ENCODE data around the gene COPS6. TPM values are rescaled to one million over a fixed set of nuclear protein-coding genes. Genes with fewer than 3 reads are reported as not detected.

COPS6 gene
- total and polyA plus RNA-seq, 2 of the 4 experiments (the other 2 are of a cell fraction), result 185 to 325 TPM

DNA sequence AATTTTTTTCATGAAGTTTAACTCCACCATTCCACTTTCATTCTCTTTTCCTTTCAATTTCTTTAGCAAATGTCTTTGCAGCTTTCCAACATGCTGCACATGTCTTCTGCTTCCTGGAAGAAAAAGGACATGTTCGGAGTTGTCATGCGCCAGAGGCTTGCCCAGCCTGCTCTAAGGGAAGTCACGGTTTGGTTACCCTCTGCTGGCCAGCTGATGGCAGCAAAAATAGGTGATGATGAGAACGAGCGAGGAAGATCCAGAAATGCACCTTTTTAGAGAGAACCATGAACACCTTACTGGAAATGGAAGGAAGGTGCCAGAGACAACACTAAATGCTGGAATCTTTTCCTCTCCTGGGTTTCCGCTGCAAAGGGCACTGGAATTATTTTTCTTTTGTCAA lies 44.1 kb upstream of the COPS6 start:
- no peaks in the 10 kb centered on the region; the same call in 1 of the 2 replicates for H3K36me3 ChIP-seq (ENCODE audit: control insufficient read depth, insufficient read depth, low read length)
- H4K8ac ChIP-seq (ENCODE audit: low read depth in 2 of 2, low read length in 2 of 2), result no peak overlapping the region
- ATAC-seq (ENCODE audit: low read depth) (no peak), DNase-seq (no peak)
- no peak overlapping the region for H3K9ac ChIP-seq (ENCODE audit: low read depth, low read length)
- H3K4me2 ChIP-seq (ENCODE audit: low read depth, low read length), result no peak overlapping the region
- no TSS peak for BruUV-seq (replicated peaks)
- H2BK120ac ChIP-seq (ENCODE audit: low read depth, low read length), result no peak overlapping the region
- H3K56ac ChIP-seq (ENCODE audit: extremely low read depth, insufficient read depth, low read length), result no peak overlapping the region
- H3K4me1 ChIP-seq (ENCODE audit: control insufficient read depth, insufficient read depth, low read length), result peaks cover 5% of the 10 kb centered on the region
- H3K14ac ChIP-seq (replicated peaks; ENCODE audit: low read depth, low read length), result no peak overlapping the region
- H4K20me1 ChIP-seq (ENCODE audit: insufficient read depth, low read length), result no peaks in the 10 kb centered on the region
- no peaks in the 10 kb centered on the region for H3K27me3 ChIP-seq (ENCODE audit: control insufficient read depth, insufficient read depth, low read length)
- H3K79me1 ChIP-seq (ENCODE audit: low read depth in 1 of 2, low read length in 2 of 2), result peaks cover 3 to 5% of the 10 kb centered on the region in 2 experiments; a peak in 2 of 4 replicates
- in situ Hi-C loops (cut with MboI; ENCODE audit: low sequenced_read_pairs), result no loop called here
- WGBS, 2 experiments (ENCODE audit: extremely low coverage in 2 of 2, insufficient read length in 1 of 2), result 100% methylated on average over 2 of the region's 6 CpGs; no CpG with 5 or more reads in 1 of the 2 experiments
- no peak overlapping the region for H2AK5ac ChIP-seq (ENCODE audit: low read depth, low read length)
- H2BK20ac ChIP-seq (ENCODE audit: low read depth, low read length), result no peak overlapping the region
- ChIA-PET POLR2A (ENCODE audit: unreplicated experiment) (no interaction called here), CTCF (no interaction called here)
- H3K9me1 ChIP-seq (ENCODE audit: insufficient read depth, low read length), result 0 out of 2 replicates have a peak, but pooled peaks cover 4% of the 10 kb centered on the region
- dilution Hi-C loops (cut with HindIII; ENCODE audit: low sequenced_read_pairs, unreplicated experiment), result no loop called here
- H2BK15ac ChIP-seq (ENCODE audit: low read depth, low read length), result no peak overlapping the region
- intact Hi-C loops (cut with micrococcal nuclease), result no loop called here
- no peak overlapping the region for H2AK9ac ChIP-seq (replicated peaks; ENCODE audit: low read depth, low read length, poor library complexity)
- H3K4ac ChIP-seq (ENCODE audit: low read depth, low read length), result no peak overlapping the region
- no peak overlapping the region for H2AFZ ChIP-seq (replicated peaks; ENCODE audit: low read length, poor library complexity)
- no peak for TF ChIP-seq MXI1 (IDR thresholded peaks at IDR 0.05; ENCODE audit: borderline replicate concordance, low read depth, low read length)
- TF ChIP-seq RFX5 (IDR thresholded peaks at IDR 0.05; ENCODE audit: low read depth, low read length), result no peak
- no peak for TF ChIP-seq POLR2A (IDR thresholded peaks at IDR 0.05; ENCODE audit: low read depth, low read length)
- no peak for TF ChIP-seq FOS (IDR thresholded peaks at IDR 0.05; ENCODE audit: low read depth, low read length)
- TF ChIP-seq CEBPB (IDR thresholded peaks at IDR 0.05; ENCODE audit: low read depth, low read length), result no peak
- TF ChIP-seq NFE2L2 (IDR thresholded peaks at IDR 0.05; ENCODE audit: low read depth, low read length), result no peak
- TF ChIP-seq SMC3 (IDR thresholded peaks at IDR 0.05; ENCODE audit: low read depth, low read length), result no peak
- no peak for TF ChIP-seq BHLHE40 (IDR thresholded peaks at IDR 0.05; ENCODE audit: low read depth, low read length)
- no peak for TF ChIP-seq CHD1 (IDR thresholded peaks at IDR 0.05; ENCODE audit: low read depth, low read length)
- TF ChIP-seq RAD21 (IDR thresholded peaks at IDR 0.05; ENCODE audit: low read length), result no peak
- no peak for TF ChIP-seq RCOR1 (IDR thresholded peaks at IDR 0.05; ENCODE audit: insufficient replicate concordance, low read length)
- TF ChIP-seq MAFK (IDR thresholded peaks at IDR 0.05; ENCODE audit: low read depth, low read length), result no peak
- TF ChIP-seq, protein P1, sequence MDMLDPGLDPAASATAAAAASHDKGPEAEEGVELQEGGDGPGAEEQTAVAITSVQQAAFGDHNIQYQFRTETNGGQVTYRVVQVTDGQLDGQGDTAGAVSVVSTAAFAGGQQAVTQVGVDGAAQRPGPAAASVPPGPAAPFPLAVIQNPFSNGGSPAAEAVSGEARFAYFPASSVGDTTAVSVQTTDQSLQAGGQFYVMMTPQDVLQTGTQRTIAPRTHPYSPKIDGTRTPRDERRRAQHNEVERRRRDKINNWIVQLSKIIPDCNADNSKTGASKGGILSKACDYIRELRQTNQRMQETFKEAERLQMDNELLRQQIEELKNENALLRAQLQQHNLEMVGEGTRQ (IDR thresholded peaks at IDR 0.05; ENCODE audit: low read depth, low read length), result no peak
- TF ChIP-seq, protein P2, sequence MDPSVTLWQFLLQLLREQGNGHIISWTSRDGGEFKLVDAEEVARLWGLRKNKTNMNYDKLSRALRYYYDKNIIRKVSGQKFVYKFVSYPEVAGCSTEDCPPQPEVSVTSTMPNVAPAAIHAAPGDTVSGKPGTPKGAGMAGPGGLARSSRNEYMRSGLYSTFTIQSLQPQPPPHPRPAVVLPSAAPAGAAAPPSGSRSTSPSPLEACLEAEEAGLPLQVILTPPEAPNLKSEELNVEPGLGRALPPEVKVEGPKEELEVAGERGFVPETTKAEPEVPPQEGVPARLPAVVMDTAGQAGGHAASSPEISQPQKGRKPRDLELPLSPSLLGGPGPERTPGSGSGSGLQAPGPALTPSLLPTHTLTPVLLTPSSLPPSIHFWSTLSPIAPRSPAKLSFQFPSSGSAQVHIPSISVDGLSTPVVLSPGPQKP (IDR thresholded peaks at IDR 0.05; ENCODE audit: borderline replicate concordance, low read depth, low read length), result no peak
- TF ChIP-seq MAZ (IDR thresholded peaks at IDR 0.05; ENCODE audit: borderline replicate concordance, low read depth, low read length), result no peak
- TF ChIP-seq, protein P3, sequence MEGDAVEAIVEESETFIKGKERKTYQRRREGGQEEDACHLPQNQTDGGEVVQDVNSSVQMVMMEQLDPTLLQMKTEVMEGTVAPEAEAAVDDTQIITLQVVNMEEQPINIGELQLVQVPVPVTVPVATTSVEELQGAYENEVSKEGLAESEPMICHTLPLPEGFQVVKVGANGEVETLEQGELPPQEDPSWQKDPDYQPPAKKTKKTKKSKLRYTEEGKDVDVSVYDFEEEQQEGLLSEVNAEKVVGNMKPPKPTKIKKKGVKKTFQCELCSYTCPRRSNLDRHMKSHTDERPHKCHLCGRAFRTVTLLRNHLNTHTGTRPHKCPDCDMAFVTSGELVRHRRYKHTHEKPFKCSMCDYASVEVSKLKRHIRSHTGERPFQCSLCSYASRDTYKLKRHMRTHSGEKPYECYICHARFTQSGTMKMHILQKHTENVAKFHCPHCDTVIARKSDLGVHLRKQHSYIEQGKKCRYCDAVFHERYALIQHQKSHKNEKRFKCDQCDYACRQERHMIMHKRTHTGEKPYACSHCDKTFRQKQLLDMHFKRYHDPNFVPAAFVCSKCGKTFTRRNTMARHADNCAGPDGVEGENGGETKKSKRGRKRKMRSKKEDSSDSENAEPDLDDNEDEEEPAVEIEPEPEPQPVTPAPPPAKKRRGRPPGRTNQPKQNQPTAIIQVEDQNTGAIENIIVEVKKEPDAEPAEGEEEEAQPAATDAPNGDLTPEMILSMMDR (conservative IDR thresholded peaks at IDR 0.05; ENCODE audit: low read depth, low read length), result no peak
- no peak overlapping the region for H2BK5ac ChIP-seq (ENCODE audit: low read depth, low read length, poor library complexity, severe bottlenecking)
- no peak overlapping the region for H4K5ac ChIP-seq (ENCODE audit: low read depth, low read length)
- H4K91ac ChIP-seq (ENCODE audit: insufficient read depth, low read depth, low read length), result no peak overlapping the region
- no peak overlapping the region for H3K27ac ChIP-seq (ENCODE audit: insufficient read depth, low read length)
- no peak overlapping the region for H3K23ac ChIP-seq (ENCODE audit: low read depth, low read length)
- H3K9me3 ChIP-seq (ENCODE audit: control insufficient read depth, insufficient read depth, low read length), result no peaks in the 10 kb centered on the region
- no peak overlapping the region for H3K18ac ChIP-seq (ENCODE audit: low read depth, low read length)
- H3K4me3 ChIP-seq (ENCODE audit: insufficient read depth, low read depth, low read length), result no peak overlapping the region
